HG03460 (cell line): Measurements from ENCODE around the gene TRIM15.
"Not testable (repeated sequence)": the region's sequence is repeated elsewhere in the genome, so short reads cannot be mapped to it uniquely, and the experiment has no call there.

Source experiments
- ATAC-seq: cut with Tn5 transposase; IDR thresholded peaks from one replicate; pipeline ENCODE4 v1.9.1; 2021; ENCODE audit not compliant: unreplicated experiment

TRIM15 gene

DNA sequence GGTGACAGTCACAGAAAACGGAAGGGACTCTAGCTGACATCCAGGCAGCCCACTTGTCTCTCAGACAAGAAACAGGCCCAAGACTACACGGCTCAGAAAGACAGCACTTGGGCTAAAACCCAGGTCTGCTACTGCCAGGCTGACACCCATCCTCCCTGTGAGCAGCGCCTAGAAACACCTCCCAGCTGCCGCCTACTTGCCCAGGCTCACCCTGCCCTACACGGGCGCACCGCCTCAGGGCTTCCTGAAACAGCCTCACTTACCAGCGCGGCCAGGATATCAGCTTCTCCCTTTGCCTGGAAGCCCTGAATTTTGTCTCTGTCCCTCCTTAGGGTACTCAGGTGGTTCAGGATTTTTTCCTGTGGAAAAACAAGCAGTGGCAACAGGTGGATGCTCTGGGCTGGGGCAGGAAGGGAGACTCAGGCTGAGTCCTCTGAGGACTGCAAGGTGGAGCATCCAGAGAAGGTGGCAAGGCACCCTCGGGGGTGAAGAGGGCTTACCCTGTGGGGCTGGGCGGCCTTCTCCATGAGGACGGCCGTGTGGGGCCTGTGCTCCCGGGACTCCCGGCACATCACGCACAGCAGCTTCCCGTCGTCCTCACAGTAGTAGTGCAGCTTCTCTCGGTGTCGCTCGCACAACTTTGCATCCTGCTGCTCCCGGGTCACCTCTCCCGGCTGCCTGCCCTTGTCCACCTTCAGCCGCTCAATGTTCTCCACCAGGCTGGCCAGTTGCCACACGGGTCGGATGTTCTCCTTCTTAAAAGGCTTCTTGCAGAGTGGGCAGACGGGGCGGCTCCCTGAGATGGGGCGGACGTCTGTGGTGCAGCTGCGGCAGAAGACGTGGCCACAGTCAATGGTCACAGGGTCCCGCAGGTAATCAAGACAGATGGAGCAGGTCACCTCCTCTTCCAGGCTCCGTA, 35.1 kb downstream of the TRIM15 start:
- no peak for ATAC-seq

DNA sequence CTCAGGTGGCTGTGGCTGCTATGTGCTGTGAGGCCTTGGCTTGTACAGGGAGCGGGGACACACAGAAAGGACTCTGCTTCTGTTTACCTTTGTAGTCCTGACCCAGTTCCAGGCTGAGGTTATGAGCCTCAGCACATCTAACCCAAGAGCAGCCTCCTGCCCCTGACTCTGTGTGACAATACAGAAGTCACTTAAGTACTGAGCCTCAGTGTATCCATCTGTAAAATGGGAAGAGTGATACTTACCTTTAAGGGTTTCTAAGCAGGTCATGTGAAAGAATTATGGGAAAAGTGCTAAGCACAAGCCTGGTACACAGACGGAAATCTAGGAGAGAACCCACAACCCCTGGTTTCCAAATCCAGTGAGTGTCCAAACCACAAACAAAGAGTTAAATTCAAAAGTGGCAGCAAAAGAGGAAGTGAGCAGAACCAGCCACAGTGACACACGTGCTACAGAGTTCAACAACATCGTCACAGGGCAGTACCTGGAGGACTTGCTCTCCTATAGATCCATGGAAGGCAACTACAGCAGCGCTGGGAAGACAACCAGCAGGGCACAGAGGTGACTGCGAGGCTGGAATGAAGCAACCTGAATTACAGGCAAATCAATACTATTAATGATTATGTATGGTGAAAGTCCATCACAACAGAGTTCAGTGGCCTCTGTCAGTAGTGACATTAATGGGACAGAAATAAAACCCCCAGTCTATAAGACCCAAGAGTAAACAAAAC, 37.4 kb downstream of the TRIM15 start:
- ATAC-seq: peak; percentile 65

- no peak for ATAC-seq
Measured at GRCh38 chr6:30202366-30202765, 39.0 kb downstream of the TRIM15 start.

DNA sequence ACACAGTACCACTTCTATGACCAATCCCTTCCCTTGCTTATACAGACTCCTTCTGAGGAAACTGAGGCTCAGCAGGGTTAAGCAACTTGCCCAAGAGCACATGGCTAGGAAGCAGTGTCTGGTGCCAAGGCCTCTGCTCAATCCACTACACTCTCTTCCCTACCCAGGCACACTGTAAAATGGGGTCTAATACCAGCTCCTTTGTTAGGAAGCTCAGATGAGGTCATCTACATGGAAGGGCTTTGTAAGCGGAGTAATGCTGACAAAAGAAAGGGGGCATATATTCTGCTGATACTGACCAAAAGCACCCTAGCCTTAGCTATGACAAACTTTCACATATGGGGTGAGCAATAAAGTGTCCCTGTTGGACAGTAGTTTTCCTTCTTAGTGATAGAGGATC, 40.8 kb downstream of the TRIM15 start:
- ATAC-seq: no peak

DNA sequence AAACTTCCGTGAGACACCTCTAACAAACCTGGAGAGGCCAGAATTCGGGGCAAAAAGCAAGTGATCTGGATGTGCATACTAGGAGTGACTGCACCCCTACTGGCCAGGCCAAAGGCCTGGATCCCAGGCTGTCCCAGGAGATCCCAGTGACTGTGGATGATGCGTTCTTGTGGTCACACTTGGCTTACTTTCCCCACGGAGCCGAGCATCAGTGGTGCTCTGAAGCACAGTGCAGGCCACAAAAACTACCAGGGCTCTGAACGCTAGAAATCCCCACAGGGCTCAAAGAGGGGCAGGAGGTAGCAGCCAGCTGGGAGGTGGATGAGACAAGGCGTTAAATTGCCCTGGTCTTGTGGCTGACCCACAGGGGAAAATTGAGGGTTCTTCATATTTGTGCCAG, 42.8 kb downstream of the TRIM15 start:
- no peak for ATAC-seq

GRCh38 chr6:30206799-30207618, 43.7 kb downstream of the TRIM15 start:
- no peak for ATAC-seq

DNA sequence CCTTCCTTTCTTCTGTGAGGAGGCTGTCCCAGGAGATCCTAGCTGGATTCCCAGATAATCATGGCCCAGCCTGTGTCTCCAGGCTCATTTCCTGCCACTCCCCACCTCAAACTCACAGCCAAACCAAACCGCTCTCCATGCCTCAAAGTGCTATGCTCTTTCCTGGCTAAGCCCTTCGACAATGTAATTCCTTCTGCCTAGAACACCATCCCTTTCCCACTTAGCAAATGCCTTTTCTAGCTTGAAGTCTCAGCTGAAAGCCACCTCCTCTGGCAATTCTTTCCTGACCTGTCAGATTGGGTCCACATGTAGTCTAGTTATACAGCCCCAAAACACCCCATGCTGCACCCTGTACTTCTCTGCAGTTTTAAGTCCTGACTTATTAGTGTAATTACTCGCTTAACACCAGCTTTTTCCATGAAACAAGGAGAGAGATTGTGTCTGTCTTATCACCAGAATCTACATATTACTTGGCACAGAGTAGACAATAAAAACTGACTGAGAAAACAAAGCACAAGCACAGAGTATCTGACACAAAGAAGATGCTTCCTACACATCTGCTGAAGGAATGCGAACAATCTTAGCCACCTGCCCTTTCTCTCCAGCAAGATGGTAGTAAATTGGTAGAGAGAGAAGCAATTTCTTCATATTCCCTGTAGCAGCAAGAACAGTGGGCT, 44.4 kb downstream of the TRIM15 start:
- ATAC-seq: no peak

DNA sequence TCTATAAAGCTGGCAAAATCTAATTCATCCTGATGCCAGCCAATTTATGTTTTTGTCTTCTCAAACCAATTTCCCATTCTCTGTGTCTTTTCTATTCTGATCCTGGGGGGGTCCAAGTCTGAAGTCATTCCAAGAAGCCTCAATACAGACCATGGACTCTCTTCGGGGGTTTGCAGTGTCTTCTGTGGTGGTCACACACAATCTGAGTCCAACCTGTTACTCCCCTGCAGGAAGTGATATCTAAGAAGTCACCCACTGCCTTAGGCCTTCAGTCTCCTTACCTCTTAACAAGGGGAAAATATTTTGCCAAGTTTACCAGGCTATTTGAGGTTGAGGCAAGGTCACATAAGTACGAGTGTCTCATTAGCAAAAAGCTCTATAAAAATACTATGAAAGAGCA, 48.0 kb downstream of the TRIM15 start:
- no peak for ATAC-seq

DNA sequence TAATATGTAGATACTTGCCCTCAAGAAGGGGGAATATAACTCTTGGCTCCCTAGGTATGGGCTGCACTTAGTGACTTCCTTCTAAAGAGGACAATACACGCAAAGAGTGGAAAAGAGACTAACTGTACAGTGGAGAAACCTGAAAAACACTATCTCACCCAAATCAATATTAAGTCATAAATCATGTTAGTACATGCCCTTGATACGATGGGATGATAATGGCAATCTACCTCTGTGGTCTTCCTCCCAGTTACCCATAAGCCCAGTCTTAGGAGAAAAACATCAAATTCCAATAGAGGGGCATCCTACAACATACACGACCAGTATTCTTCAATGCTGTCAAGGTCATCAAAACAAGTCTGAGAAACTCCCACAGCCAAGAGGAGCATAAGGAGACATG, 48.6 kb downstream of the TRIM15 start:
- no peak for ATAC-seq

GRCh38 chr6:30212865-30213666, 49.7 kb downstream of the TRIM15 start, which contains the start of gene TRIM26:
TSS of gene TRIM26 (minus strand) at chr6:30213406. CDS start at chr6:30199103, 14,303 bp downstream.
- peak; percentile 78 for ATAC-seq

- ATAC-seq: no peak
Measured at GRCh38 chr6:30213667-30213956, 50.3 kb downstream of the TRIM15 start.

DNA sequence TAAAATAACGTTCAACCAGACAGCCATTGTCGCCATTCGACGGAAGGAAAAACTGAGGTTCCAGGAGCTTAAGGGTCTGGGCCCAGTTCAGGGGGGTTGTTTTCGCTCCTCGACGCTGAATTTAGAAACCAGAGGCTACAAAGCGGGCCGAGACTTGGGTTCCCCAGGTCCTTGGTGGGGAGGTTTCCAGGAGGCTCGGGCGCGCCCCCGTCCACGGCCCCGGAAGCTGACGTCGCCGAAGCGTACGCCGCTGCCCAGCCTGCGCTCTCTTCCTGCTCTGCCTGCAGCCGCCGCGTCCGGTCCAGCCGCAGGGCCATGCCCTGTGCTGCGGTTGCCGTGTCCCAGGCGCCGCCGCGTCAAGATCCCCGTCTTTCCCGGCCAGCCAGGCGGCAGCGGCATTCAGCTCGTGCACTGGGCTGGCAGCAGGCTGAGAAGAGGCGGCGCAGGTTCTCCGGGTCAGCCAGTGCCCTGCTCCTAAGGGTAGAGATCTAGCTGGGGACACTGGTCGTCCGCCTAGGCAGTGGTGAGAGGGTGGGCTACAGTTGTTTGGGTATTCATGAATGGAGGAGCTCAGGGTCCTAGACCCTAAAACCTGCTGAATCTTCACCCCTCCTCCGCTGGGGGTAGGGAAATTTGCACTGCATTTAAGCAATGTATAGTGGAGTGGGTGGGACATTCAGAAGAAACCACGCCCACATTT, 50.8 kb downstream of the TRIM15 start:
- ATAC-seq: peak; percentile 55

DNA sequence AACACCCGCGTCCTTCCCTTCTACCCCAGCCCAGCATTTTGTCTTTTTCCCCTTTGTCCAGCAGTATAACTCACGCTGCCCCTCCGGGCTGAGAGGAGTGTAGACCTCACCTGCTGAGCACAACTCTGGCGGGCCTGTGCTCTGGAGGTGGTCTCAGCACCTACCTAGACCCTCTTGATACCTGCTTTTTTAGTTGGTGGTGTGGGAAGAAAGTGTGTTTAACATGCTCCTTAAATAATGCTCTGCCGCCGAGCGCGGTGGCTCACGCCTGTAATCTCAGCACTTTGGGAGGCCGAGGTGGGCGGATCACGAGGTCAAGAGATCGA, 51.3 kb downstream of the TRIM15 start:
- no peak for ATAC-seq

GRCh38 chr6:30216096-30216495, 52.8 kb downstream of the TRIM15 start:
- no peak for ATAC-seq

DNA sequence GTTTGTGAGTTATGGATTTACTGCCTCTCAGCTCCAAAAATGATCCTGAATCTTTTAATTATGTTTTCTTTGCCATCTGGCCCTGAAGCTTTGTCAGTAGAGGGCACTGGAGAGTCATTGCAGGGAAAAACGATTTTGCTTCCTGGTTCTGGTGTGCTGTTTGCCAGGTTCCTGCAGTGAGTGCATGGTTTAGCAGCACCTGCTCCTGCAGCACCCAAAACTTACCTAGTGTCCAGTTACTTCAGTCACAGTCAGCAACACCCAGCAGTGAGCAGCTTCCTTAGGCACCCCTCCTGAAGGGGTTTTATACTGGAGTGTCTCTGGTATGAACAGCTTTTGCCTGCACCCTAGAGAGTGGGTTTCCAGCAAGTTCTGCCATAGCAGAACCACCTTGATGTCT, 55.9 kb downstream of the TRIM15 start:
- no peak for ATAC-seq

- ATAC-seq: not testable (repeated sequence)
Measured at GRCh38 chr6:30221395-30221794, 58.0 kb downstream of the TRIM15 start.

DNA sequence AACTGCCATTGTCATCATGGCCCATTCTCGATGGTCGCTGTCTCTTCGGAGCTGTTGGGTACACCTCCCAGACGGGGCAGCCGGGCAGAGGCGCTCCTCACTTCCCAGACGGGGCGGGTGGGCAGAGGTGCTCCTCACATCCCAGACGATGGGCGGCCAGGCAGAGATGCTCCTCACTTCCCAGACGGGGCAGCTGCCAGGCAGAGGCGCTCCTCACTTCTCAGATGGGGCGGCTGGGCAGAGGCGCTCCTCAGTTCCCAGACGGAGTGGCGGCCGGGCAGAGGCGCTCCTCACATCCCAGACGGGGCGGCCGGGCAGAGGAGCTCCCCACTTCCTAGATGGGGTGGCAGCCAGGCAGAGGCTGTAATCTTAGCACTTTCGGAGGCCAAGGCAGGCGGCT, 58.6 kb downstream of the TRIM15 start:
- ATAC-seq: not testable (repeated sequence)
